ENCODE measurements around the gene CHORDC1.

GRCh38 chr11:90246468-90246867 is 23.6 kb upstream of the CHORDC1 start:
- TF ChIP-seq CTCF (IDR thresholded peaks at IDR 0.05 in 8 of 11, conservative IDR thresholded peaks at IDR 0.05 in 3 of 11) (no peak), POLR2A (IDR thresholded peaks at IDR 0.05) (no peak)

Measured in spleen (tissue), 7 donors.